Stimulated activated CD4-positive, alpha-beta T cell treated with anti-CD3 and anti-CD28 coated beads, Interleukin-12 subunit alpha, Interleukin-12 subunit beta, amount 100 ng/mL, for 24 hours (primary cell): ENCODE data around the gene FAM13C.
"Not testable (repeated sequence)": the region's sequence is repeated elsewhere in the genome, so short reads cannot be mapped to it uniquely, and the experiment has no call there.

ENCODE experiments used
- DNase-seq, 2 experiments: peaks; one replicate each; pipeline ENCODE4 v3.0.0-alpha.2; 2020; ENCODE audit warnings: low read depth in 2 of 2

FAM13C gene

GRCh38 chr10:59276133-59276532 is 86.2 kb downstream of the FAM13C start:
- DNase-seq: no peak

DNA sequence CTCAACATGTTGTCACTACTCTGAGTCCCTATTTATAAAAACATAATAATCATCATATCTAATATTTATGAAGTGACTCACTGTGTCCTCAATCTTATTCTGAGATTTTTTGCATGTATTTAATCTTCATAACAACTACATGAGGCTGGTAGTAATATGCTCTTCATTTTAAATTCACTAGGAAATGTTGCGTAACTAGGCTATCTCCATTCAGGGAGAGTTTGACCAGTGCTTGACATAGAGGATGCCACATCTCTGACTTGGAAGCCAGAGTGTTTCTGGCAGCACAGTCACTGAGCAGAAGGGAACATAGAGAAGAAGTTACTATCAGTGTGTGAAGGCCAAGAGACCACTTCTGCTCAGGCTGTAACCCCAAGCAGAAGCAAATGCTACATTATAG is 88.9 kb downstream of the FAM13C start:
- DNase-seq: no peak

DNA sequence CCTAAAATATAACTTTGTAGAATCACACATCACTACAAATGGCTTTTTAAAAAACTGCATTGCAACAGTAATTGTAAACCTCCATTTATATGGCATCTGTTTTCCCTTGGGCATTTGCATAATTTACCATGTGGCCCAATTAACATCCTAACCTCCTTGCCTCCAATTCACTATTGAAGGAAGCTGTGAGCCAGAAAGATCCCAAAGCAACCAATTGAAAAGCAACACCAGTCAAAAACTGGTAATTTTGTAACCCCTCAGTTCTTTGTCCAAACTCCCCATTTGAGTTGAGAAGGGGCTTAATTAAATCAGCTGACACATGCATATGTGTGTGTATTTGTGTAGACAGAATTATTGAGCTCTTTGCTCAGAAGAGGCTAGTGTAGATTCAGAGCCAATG is 90.3 kb downstream of the FAM13C start:
- DNase-seq: no peak

GRCh38 chr10:59271160-59271559 is 91.2 kb downstream of the FAM13C start:
- no peak for DNase-seq

DNA sequence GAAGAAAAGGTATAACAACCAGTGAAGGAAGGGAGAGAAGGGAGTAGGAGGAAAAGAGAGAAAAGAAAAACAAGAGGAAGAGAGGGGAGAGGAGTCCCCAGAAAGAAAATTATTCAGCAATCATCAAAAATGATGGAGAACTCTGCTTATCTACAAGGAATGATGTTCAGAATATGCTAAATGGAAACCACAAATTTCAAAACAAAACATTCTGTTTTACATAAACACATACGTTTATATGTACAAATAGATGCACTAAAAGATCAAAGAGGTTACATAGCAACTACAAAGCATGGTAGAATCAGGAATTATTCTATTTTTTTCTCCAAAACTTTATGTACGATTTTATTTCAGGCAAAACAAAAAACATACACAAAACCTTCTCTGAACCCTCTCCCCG is 91.9 kb downstream of the FAM13C start:
- DNase-seq: no peak

DNA sequence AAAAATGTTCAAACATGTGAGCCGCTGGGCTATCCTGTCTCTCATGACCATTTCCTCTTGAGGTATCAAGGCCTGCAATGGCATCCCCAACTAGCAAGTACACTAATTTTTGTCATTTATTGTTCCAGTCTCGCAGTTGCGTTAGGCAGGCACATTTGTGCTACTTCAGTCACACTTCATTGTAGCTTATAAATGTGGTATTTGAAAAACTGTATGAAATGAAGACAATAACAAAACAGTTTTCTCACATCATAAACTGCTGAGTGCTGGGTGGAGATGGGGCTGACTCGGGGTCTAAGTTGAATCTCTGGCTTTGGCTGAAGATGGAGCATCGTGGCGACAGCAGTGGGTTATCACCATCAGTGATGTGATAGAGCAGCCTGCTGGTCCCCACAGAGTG is 92.7 kb downstream of the FAM13C start:
- no peak for DNase-seq

GRCh38 chr10:59268460-59268859 is 93.9 kb downstream of the FAM13C start:
- DNase-seq: no peak

GRCh38 chr10:59266321-59266720 is 96.0 kb downstream of the FAM13C start:
- DNase-seq: no peak

- no peak for DNase-seq
Measured at GRCh38 chr10:59265141-59265540, 97.2 kb downstream of the FAM13C start.

GRCh38 chr10:59258890-59259289 is 103.5 kb downstream of the FAM13C start:
- DNase-seq: no peak

- no peak for DNase-seq
Measured at GRCh38 chr10:59257224-59257623, 105.1 kb downstream of the FAM13C start.

- no peak for DNase-seq
Measured at GRCh38 chr10:59255463-59255862, 106.9 kb downstream of the FAM13C start.

DNA sequence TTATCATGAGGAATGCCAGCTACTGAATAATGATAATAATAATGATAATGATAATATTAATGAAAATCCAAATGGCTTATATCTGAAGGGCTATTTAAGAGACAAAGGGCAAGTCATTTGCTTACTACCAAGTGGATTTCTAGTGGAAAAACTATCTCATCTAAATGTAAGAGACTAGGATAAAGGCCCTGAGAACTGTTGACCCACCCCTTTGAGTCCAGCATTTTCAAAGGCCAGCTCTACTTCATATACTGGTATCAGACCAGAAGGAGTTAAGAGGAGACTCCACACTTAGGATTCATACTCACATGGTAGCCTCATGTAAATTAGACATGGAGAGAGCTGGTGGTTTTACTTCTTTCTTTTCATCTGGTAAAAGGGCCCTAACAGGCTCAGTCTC is 109.9 kb downstream of the FAM13C start:
- no peak for DNase-seq

- DNase-seq: no peak
Measured at GRCh38 chr10:59245686-59246085, 116.7 kb downstream of the FAM13C start.

- no peak for DNase-seq
Measured at GRCh38 chr10:59244871-59245270, 117.5 kb downstream of the FAM13C start.

DNA sequence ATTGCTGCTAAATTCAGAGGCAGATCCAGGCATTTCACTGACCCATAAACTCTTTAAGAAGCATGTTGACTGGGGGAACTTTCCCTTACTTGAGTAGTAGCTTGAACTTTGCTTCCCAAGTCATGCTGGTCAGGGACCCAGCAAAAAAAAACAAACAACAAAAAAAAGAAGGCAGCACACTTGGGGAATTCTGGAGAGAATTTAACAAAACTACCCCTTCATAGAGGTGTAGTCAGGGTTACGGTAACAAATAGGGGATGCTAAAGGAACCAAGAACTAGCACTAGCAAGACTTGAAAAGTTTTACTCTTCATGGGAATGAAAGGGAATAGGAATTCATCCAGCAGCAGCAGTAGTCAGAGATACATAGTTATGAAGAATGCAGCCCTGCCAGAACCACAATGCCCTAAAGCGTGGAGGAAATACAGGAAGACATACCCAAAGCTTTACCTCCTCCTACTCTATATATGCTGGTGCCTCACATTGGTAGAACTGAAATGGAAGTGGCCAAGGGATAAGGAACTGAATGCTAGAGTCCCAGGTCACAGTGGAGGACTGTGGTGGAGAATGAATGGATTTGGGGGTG is 118.6 kb downstream of the FAM13C start:
- no peak for DNase-seq

GRCh38 chr10:59242991-59243390 is 119.4 kb downstream of the FAM13C start:
- DNase-seq: no peak

DNA sequence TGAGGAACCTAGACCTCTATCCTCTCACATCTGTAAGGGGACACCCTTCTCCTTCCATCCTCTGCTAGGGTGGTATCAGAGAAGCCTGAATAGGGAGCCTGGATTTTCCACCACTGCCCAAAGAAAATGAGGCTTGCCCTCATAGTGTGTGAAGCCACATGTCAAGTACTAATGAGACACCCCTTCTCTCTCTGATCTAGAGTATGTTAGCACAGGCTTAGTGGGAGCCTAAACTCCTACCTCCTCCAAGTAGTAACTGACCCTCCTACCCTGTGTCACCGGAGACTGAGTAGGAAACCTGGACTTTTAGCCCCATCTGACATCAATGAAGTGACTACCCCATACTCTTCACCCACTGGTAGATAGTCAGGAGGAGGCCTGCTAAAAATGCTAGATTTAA is 120.3 kb downstream of the FAM13C start:
- no peak for DNase-seq

- no peak for DNase-seq
Measured at GRCh38 chr10:59240582-59241183, 121.7 kb downstream of the FAM13C start.

GRCh38 chr10:59239108-59239507 is 123.2 kb downstream of the FAM13C start:
- DNase-seq: not testable (repeated sequence)

GRCh38 chr10:59237775-59238174 is 124.6 kb downstream of the FAM13C start:
- no peak for DNase-seq

- no peak for DNase-seq
Measured at GRCh38 chr10:59236064-59236697, 126.2 kb downstream of the FAM13C start.

DNA sequence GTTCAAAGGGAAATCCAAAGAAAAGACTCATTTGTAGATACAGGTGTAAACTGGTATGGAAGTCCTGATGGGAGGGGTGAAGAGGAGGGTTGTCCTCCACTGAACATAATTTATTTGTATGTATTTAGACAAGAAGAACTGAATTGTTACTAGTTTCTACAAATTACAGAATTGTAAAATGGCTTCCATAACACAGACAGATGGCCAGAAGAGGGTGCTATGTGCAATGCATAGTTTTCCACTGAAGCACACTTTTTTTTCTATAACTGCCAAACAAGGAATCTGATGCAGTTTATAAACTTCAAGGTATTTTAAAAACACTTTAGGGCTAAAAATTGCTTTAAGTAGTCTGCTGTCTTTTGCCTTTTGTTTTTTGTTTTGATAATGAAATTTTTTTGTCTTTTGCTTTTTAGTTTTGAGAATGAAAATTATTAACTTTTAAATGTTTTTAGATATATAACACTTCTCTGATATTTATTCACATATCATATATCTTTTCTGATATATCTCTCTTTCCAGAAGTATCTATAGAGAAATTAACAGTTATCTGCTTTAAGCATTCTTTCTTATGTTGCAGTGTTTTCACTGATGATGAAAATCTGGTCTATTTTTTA is 127.4 kb downstream of the FAM13C start:
- no peak for DNase-seq
